ENCODE results near the gene MIGA2. TPM values are rescaled to one million over a fixed set of nuclear protein-coding genes. Genes with fewer than 3 reads are reported as not detected.

The MIGA2 gene
- total RNA-seq, 1 experiment from 2014 or later: 28.6 TPM

- Mint-ChIP-seq H3K36me3 (ENCODE audit: insufficient read depth, unreplicated experiment) (peaks cover 44% of the 10 kb centered on the region), H3K4me3 (ENCODE audit: unreplicated experiment) (no peak overlapping the region), H3K9me3 (ENCODE audit: unreplicated experiment) (no peaks in the 10 kb centered on the region), H3K27me3 (ENCODE audit: insufficient read depth, unreplicated experiment) (no peaks in the 10 kb centered on the region), H3K27ac (ENCODE audit: low read depth, unreplicated experiment) (no peak overlapping the region), H3K4me1 (ENCODE audit: insufficient read depth, unreplicated experiment) (no peaks in the 10 kb centered on the region)
- no peak for DNase-seq (ENCODE audit: unreplicated experiment)
- BruUV-seq (replicated peaks): no TSS peak
- no peak for TF ChIP-seq CTCF (IDR thresholded peaks at IDR 0.05; ENCODE audit: unreplicated experiment)
- POLR2A ChIA-PET: no interaction called here
- CTCF ChIA-PET: interaction anchor here (0.7 kb wide), 1 partner anchor 24 kb away, joined by 3 read pairs; no protein-coding TSS in a partner anchor
- intact Hi-C loops (cut with micrococcal nuclease): no loop called here
These were observed 22.3 kb upstream of the MIGA2 start for GRCh38 chr9:129014124-129014523.

DNA sequence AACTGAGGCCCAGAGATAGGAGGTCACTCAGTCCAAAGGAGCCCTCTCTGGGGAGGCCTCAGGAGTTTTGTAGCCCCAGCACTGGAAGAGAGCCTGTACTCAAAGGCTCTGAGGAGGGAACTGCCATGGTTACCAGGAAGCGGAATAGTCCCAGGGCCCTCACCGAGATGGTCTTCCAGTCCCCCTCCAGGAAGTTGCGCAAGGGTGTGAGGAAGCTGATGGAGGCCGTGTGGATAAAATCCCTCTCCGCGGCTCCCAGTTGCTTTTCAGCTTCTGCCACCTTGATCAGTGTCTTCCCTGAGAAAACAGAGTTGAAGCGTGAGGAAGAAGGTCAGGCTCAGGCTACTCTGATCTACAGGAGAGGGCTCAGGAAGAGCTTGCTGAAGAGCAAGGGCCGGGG, 21.8 kb upstream of the MIGA2 start:
- TF ChIP-seq CTCF (IDR thresholded peaks at IDR 0.05; ENCODE audit: unreplicated experiment): no peak
- no peaks in the 10 kb centered on the region for H3K27me3 Mint-ChIP-seq (ENCODE audit: insufficient read depth, unreplicated experiment)
- peaks cover 44% of the 10 kb centered on the region for H3K36me3 Mint-ChIP-seq (ENCODE audit: insufficient read depth, unreplicated experiment)
- no TSS peak for BruUV-seq (replicated peaks)
- no peaks in the 10 kb centered on the region for H3K9me3 Mint-ChIP-seq (ENCODE audit: unreplicated experiment)
- no peak for DNase-seq (ENCODE audit: unreplicated experiment)
- ChIA-PET CTCF (interaction anchor here (0.6 to 0.7 kb wide), 2 partner anchors 19 to 814 kb away, joined by 3 to 5 read pairs; no protein-coding TSS in a partner anchor), POLR2A (interaction anchor here (1.0 kb wide), 1 partner anchor 12 kb away, joined by 3 read pairs; no protein-coding TSS in a partner anchor)
- no peak overlapping the region for H3K4me3 Mint-ChIP-seq (ENCODE audit: unreplicated experiment)
- intact Hi-C loops (cut with micrococcal nuclease): no loop called here
- H3K4me1 Mint-ChIP-seq (ENCODE audit: insufficient read depth, unreplicated experiment): no peaks in the 10 kb centered on the region
- H3K27ac Mint-ChIP-seq (ENCODE audit: low read depth, unreplicated experiment): no peak overlapping the region

- H3K27ac Mint-ChIP-seq (ENCODE audit: low read depth, unreplicated experiment): no peak overlapping the region
- POLR2A ChIA-PET: no interaction called here
These were observed 15.3 kb upstream of the MIGA2 start for GRCh38 chr9:129021091-129021490.

GRCh38 chr9:129022037-129022436, 14.4 kb upstream of the MIGA2 start:
- intact Hi-C loops (cut with micrococcal nuclease): no loop called here
- no peaks in the 10 kb centered on the region for H3K9me3 Mint-ChIP-seq (ENCODE audit: unreplicated experiment)
- peak overlapping the region; percentile 86 for H3K27ac Mint-ChIP-seq (ENCODE audit: low read depth, unreplicated experiment)
- no peaks in the 10 kb centered on the region for H3K27me3 Mint-ChIP-seq (ENCODE audit: insufficient read depth, unreplicated experiment)
- no peak for DNase-seq (ENCODE audit: unreplicated experiment)
- no peak overlapping the region for H3K4me3 Mint-ChIP-seq (ENCODE audit: unreplicated experiment)
- peaks cover 20% of the 10 kb centered on the region for H3K4me1 Mint-ChIP-seq (ENCODE audit: insufficient read depth, unreplicated experiment)
- no peak for TF ChIP-seq CTCF (IDR thresholded peaks at IDR 0.05; ENCODE audit: unreplicated experiment)
- POLR2A ChIA-PET: no interaction called here
- CTCF ChIA-PET: interaction anchor here (0.6 to 1.7 kb wide), 3 partner anchors 12 to 158 kb away, joined by 3 to 11 read pairs (median 4); no protein-coding TSS in a partner anchor
- no TSS peak for BruUV-seq (replicated peaks)
- peaks cover 47% of the 10 kb centered on the region for H3K36me3 Mint-ChIP-seq (ENCODE audit: insufficient read depth, unreplicated experiment)

More at GRCh38 chr9:129021091-129021490, 15.3 kb upstream of the MIGA2 start:
- Mint-ChIP-seq H3K27me3 (ENCODE audit: insufficient read depth, unreplicated experiment) (no peaks in the 10 kb centered on the region), H3K9me3 (ENCODE audit: unreplicated experiment) (no peaks in the 10 kb centered on the region), H3K4me1 (ENCODE audit: insufficient read depth, unreplicated experiment) (peaks cover 20% of the 10 kb centered on the region), H3K4me3 (ENCODE audit: unreplicated experiment) (no peak overlapping the region), H3K36me3 (ENCODE audit: insufficient read depth, unreplicated experiment) (peaks cover 52% of the 10 kb centered on the region)
- TF ChIP-seq CTCF (IDR thresholded peaks at IDR 0.05; ENCODE audit: unreplicated experiment): no peak
- CTCF ChIA-PET: interaction anchor here (0.6 to 2.5 kb wide), 2 partner anchors 11 to 14 kb away, joined by 4 to 9 read pairs; no protein-coding TSS in a partner anchor
- intact Hi-C loops (cut with micrococcal nuclease): no loop called here
- no TSS peak for BruUV-seq (replicated peaks)
- DNase-seq (ENCODE audit: unreplicated experiment): no peak

All from MCF 10A (cell line).